Neuronal stem cell (in vitro differentiated cells): Measurements from ENCODE around the gene SIK3.

Experiments used
- DNase-seq: peaks from one replicate; pipeline ENCODE4 v3.0.0-alpha.2; 2013; ENCODE audit warnings: low spot score
- H2AFZ ChIP-seq: one replicate; pipeline ENCODE4 v1.6.1; 2013; ENCODE audit warnings: mild to moderate bottlenecking, low read length, inconsistent platforms
- H2AK5ac ChIP-seq: 2 replicates; pipeline ENCODE4 v1.6.1; 2013; ENCODE audit warnings: low read depth, mild to moderate bottlenecking, inconsistent platforms, low read length, moderate library complexity, mixed read lengths
- H2BK120ac ChIP-seq: 2 replicates; pipeline ENCODE4 v1.6.1; 2013; ENCODE audit warnings: low read depth, mild to moderate bottlenecking, inconsistent platforms, low read length, moderate library complexity, mixed read lengths
- H2BK12ac ChIP-seq: one replicate; pipeline ENCODE4 v1.6.1; 2013; ENCODE audit warnings: low read length, inconsistent platforms
- H2BK15ac ChIP-seq: 2 replicates; pipeline ENCODE4 v1.6.1; 2013; ENCODE audit warnings: mild to moderate bottlenecking, low read length, inconsistent platforms, mixed read lengths
- H2BK5ac ChIP-seq: one replicate; pipeline ENCODE4 v1.6.1; 2013; ENCODE audit warnings: inconsistent platforms, mild to moderate bottlenecking, low read length, moderate library complexity
- H3K14ac ChIP-seq: one replicate; pipeline ENCODE4 v1.6.1; 2013; ENCODE audit warnings: low read length, inconsistent platforms
- H3K18ac ChIP-seq: 2 replicates; pipeline ENCODE4 v1.6.1; 2013; ENCODE audit warnings: low read length, inconsistent platforms
- H3K23ac ChIP-seq: 2 replicates; pipeline ENCODE4 v1.6.1; 2013; ENCODE audit warnings: low read depth, mild to moderate bottlenecking, mixed read lengths, low read length, inconsistent platforms; ENCODE audit not compliant: poor library complexity
- H3K27ac ChIP-seq: replicated peaks from 3 replicates; pipeline ENCODE4 v1.5.1; 2013; ENCODE audit warnings: low read length, inconsistent platforms
- H3K27me3 ChIP-seq, 3 experiments: 2 replicates each; pipeline ENCODE4 v1.6.1; 2013; ENCODE audit warnings: low read length in 3 of 3, mild to moderate bottlenecking in 2 of 3, inconsistent platforms in 1 of 3, low read depth in 1 of 3, mixed read lengths in 1 of 3, moderate library complexity in 1 of 3; ENCODE audit not compliant: control insufficient read depth in 3 of 3, insufficient read depth in 3 of 3
- H3K36me3 ChIP-seq, 2 donors: replicated peaks in 1 of 2; 2 replicates each; pipeline ENCODE4 v1.6.1; 2013; ENCODE audit warnings: low read length in 2 of 2; ENCODE audit not compliant: control insufficient read depth in 2 of 2, insufficient read depth in 2 of 2
- H3K4ac ChIP-seq: 2 replicates; pipeline ENCODE4 v1.6.1; 2013; ENCODE audit warnings: inconsistent platforms, mild to moderate bottlenecking, low read length, moderate library complexity
- H3K4me1 ChIP-seq, 2 donors: 1 replicate in 1 of 2; 2 replicates in 1 of 2; pipeline ENCODE4 v1.6.1; 2013; ENCODE audit warnings: low read length in 2 of 2, low read depth in 1 of 2; ENCODE audit not compliant: control insufficient read depth in 2 of 2, insufficient read depth in 1 of 2
- H3K4me2 ChIP-seq: one replicate; pipeline ENCODE4 v1.6.1; 2013; ENCODE audit warnings: mild to moderate bottlenecking, low read length, inconsistent platforms; ENCODE audit not compliant: insufficient read depth, poor library complexity, severe bottlenecking
- H3K4me3 ChIP-seq, 2 donors: 2 replicates each; pipeline ENCODE4 v1.5.1; 2013; ENCODE audit warnings: low read length in 2 of 2, mild to moderate bottlenecking in 2 of 2, inconsistent platforms in 1 of 2, moderate library complexity in 1 of 2
- H3K79me1 ChIP-seq: one replicate; pipeline ENCODE4 v1.6.1; 2013; ENCODE audit warnings: low read depth, mild to moderate bottlenecking, inconsistent platforms, low read length, moderate library complexity
- H3K9ac ChIP-seq: one replicate; pipeline ENCODE4 v1.6.1; 2013; ENCODE audit warnings: mild to moderate bottlenecking, low read depth, low read length, inconsistent platforms; ENCODE audit not compliant: poor library complexity
- H3K9me3 ChIP-seq, 2 donors: replicated peaks in 1 of 2; 2 replicates each; pipeline versions ENCODE3 to v1.6.1; 2013; ENCODE audit warnings: low read length in 2 of 2, mild to moderate bottlenecking in 2 of 2, inconsistent platforms in 1 of 2, low read depth in 1 of 2, mixed read lengths in 1 of 2, moderate library complexity in 1 of 2; ENCODE audit not compliant: control insufficient read depth in 2 of 2, insufficient read depth in 1 of 2
- H4K8ac ChIP-seq: one replicate; pipeline ENCODE4 v1.6.1; 2013; ENCODE audit warnings: low read depth, mild to moderate bottlenecking, inconsistent platforms, low read length, moderate library complexity
- H4K91ac ChIP-seq: one replicate; pipeline ENCODE4 v1.6.1; 2013; ENCODE audit warnings: low read length, low read depth, mild to moderate bottlenecking, inconsistent platforms; ENCODE audit not compliant: poor library complexity
- WGBS, 2 donors: extraction: QIAGEN DNeasy Blood & Tissue Kit; methylation state at CpG; one replicate each; pipeline ENCODE4 v1.1.7; 2013; ENCODE audit warnings: missing lambda C conversion rate in 2 of 2, mixed read lengths in 1 of 2; ENCODE audit not compliant: insufficient read length in 2 of 2, insufficient replicate concordance in 1 of 2; ENCODE audit errors: extremely low coverage in 2 of 2; 5-methylcytosine and 5-hydroxymethylcytosine counted together

Gene SIK3

DNA sequence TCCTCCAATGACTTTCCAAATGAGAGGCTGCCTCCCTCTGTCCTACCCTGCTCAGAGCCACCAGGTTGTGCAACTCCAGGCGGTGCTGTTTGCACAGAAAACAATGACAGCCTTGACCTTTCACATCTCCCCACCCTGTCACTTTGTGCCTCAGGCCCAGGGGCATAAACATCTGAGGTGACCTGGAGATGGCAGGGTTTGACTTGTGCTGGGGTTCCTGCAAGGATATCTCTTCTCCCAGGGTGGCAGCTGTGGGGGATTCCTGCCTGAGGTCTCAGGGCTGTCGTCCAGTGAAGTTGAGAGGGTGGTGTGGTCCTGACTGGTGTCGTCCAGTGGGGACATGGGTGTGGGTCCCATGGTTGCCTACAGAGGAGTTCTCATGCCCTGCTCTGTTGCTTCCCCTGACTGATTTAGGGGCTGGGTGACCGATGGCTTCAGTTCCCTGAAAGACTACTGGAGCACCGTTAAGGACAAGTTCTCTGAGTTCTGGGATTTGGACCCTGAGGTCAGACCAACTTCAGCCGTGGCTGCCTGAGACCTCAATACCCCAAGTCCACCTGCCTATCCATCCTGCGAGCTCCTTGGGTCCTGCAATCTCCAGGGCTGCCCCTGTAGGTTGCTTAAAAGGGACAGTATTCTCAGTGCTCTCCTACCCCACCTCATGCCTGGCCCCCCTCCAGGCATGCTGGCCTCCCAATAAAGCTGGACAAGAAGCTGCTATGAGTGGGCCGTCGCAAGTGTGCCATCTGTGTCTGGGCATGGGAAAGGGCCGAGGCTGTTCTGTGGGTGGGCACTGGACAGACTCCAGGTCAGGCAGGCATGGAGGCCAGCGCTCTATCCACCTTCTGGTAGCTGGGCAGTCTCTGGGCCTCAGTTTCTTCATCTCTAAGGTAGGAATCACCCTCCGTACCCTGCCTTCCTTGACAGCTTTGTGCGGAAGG, 265.6 kb downstream of the SIK3 start:
- no peaks in the 10 kb centered on the region for H3K79me1 ChIP-seq
- no peak overlapping the region for H2BK5ac ChIP-seq
- peak overlapping the region; percentile 31 for H3K14ac ChIP-seq
- H3K4me3 ChIP-seq = no peak overlapping the region
- no peak overlapping the region for H3K4ac ChIP-seq
- H3K23ac ChIP-seq = no peak overlapping the region
- H3K9ac ChIP-seq = no peak overlapping the region
- H4K91ac ChIP-seq = no peak overlapping the region
- peak overlapping the region; percentile 66 for H2AK5ac ChIP-seq
- H4K8ac ChIP-seq = no peak overlapping the region
- H3K36me3 ChIP-seq = no peaks in the 10 kb centered on the region
- H3K27ac ChIP-seq = no peak overlapping the region
- H3K4me1 ChIP-seq = peaks cover 10 to 18% of the 10 kb centered on the region in 2 donors
- H3K18ac ChIP-seq = peak overlapping the region; percentile 16
- WGBS, 2 donors = no CpG with 5 or more reads among the region's 13 CpGs
- H2AFZ ChIP-seq = no peak overlapping the region
- no peak overlapping the region for H2BK120ac ChIP-seq
- peaks cover 0 to 10% (median 0%) of the 10 kb centered on the region in 3 experiments for H3K27me3 ChIP-seq
- H3K4me2 ChIP-seq = peak overlapping the region; percentile 4
- H2BK15ac ChIP-seq = peak overlapping the region; percentile 15
- no peaks in the 10 kb centered on the region for H3K9me3 ChIP-seq
- no peak for DNase-seq
- peak overlapping the region; percentile 19 for H2BK12ac ChIP-seq

DNA sequence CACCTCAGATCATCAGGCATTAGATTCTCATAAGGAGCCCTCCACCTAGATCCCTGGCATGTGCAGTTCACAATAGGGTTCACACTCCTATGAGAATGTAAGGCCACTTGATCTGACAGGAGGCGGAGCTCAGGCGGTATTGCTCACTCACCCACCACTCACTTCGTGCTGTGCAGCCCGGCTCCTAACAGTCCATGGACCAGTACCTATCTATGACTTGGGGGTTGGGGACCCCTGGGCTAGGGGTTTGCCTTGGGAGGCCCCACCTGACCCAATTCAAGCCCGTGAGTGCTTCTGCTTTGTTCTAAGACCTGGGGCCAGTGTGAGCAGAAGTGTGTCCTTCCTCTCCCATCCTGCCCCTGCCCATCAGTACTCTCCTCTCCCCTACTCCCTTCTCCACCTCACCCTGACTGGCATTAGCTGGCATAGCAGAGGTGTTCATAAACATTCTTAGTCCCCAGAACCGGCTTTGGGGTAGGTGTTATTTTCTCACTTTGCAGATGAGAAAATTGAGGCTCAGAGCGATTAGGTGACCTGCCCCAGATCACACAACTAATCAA, 266.4 kb downstream of the SIK3 start:
- Histone ChIP-seq H3K27me3 (peaks cover 0 to 10% (median 0%) of the 10 kb centered on the region in 3 experiments), H3K23ac (no peak overlapping the region), H2BK15ac (no peak overlapping the region), H2AK5ac (no peak overlapping the region), H3K4ac (no peak overlapping the region), H3K4me3 (no peak overlapping the region), H3K9ac (no peak overlapping the region), H2BK120ac (no peak overlapping the region), H3K9me3 (no peaks in the 10 kb centered on the region), H2AFZ (no peak overlapping the region), H3K27ac (no peak overlapping the region), H3K79me1 (no peaks in the 10 kb centered on the region), H2BK12ac (no peak overlapping the region), H3K18ac (no peak overlapping the region), H2BK5ac (no peak overlapping the region), H3K14ac (no peak overlapping the region), H3K4me1 (peaks cover 5 to 12% of the 10 kb centered on the region in 2 donors), H3K4me2 (no peak overlapping the region), H3K36me3 (no peaks in the 10 kb centered on the region), H4K91ac (no peak overlapping the region), H4K8ac (no peak overlapping the region)
- no peak for DNase-seq
- WGBS, 2 donors = no CpG with 5 or more reads among the region's 7 CpGs

DNA sequence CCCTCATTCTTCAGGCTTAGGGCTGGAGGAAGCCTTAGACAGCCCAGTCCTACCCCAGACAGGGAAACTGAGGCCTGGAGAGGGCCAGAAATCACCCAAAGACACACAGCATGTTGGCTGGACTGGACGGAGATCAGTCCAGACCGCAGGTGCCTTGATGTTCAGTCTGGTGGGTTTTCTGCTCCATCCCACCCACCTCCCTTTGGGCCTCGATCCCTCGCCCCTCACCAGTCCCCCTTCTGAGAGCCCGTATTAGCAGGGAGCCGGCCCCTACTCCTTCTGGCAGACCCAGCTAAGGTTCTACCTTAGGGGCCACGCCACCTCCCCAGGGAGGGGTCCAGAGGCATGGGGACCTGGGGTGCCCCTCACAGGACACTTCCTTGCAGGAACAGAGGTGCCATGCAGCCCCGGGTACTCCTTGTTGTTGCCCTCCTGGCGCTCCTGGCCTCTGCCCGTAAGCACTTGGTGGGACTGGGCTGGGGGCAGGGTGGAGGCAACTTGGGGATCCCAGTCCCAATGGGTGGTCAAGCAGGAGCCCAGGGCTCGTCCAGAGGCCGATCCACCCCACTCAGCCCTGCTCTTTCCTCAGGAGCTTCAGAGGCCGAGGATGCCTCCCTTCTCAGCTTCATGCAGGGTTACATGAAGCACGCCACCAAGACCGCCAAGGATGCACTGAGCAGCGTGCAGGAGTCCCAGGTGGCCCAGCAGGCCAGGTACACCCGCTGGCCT, 267.9 kb downstream of the SIK3 start:
- H4K91ac ChIP-seq = no peak overlapping the region
- H3K23ac ChIP-seq = no peak overlapping the region
- H3K4me1 ChIP-seq = peaks cover 5 to 6% of the 10 kb centered on the region in 2 donors
- peaks cover 0 to 6% (median 0%) of the 10 kb centered on the region in 3 experiments for H3K27me3 ChIP-seq
- no peak overlapping the region for H3K9ac ChIP-seq
- no peaks in the 10 kb centered on the region for H3K36me3 ChIP-seq
- no peak overlapping the region for H2BK120ac ChIP-seq
- H3K4me2 ChIP-seq = no peak overlapping the region
- H2BK15ac ChIP-seq = peak overlapping the region; percentile 55
- no peak overlapping the region for H3K14ac ChIP-seq
- H3K9me3 ChIP-seq = no peaks in the 10 kb centered on the region
- peak overlapping the region; percentile 48 for H3K18ac ChIP-seq
- WGBS, 2 donors = no CpG with 5 or more reads among the region's 17 CpGs
- peak overlapping the region; percentile 89 for H2AK5ac ChIP-seq
- H3K79me1 ChIP-seq = no peaks in the 10 kb centered on the region
- no peak overlapping the region for H4K8ac ChIP-seq
- H3K27ac ChIP-seq = no peak overlapping the region
- H2BK5ac ChIP-seq = no peak overlapping the region
- DNase-seq = no peak
- no peak overlapping the region for H2BK12ac ChIP-seq
- no peak overlapping the region for H3K4me3 ChIP-seq
- no peak overlapping the region for H3K4ac ChIP-seq
- H2AFZ ChIP-seq = no peak overlapping the region
